Nephron (organoid): ENCODE data around the gene GMPPA.
A peak's percentile ranks its signal among the peaks of the same experiment; 100 is the strongest.

Source experiments
- H3K27ac Mint-ChIP-seq, 3 experiments: 2 replicates each; pipeline ENCODE4 v1.8.0; 2020; ENCODE audit warnings: mixed read lengths in 3 of 3, mild to moderate bottlenecking in 2 of 3, moderate library complexity in 1 of 3
- H3K27me3 Mint-ChIP-seq: 2 replicates; pipeline ENCODE4 v1.8.0; 2021; ENCODE audit warnings: low read depth, mild to moderate bottlenecking, moderate library complexity, mixed read lengths
- H3K36me3 Mint-ChIP-seq: 2 replicates; pipeline ENCODE4 v1.8.0; 2020; ENCODE audit warnings: low read depth, mixed read lengths
- H3K4me1 Mint-ChIP-seq: 2 replicates; pipeline ENCODE4 v1.8.0; 2020; ENCODE audit warnings: mixed read lengths
- H3K4me3 Mint-ChIP-seq, 3 experiments: 2 replicates each; pipeline ENCODE4 v1.8.0; 2020; ENCODE audit warnings: mild to moderate bottlenecking in 3 of 3, mixed read lengths in 3 of 3, moderate library complexity in 2 of 3
- H3K9me3 Mint-ChIP-seq: 2 replicates; pipeline ENCODE4 v1.8.0; 2020; ENCODE audit warnings: mixed read lengths
- TF ChIP-seq, protein P1 (sequence below), 3 experiments: fragments of 200-600 bp; sonication (generic); IDR thresholded peaks; one replicate each; pipeline ENCODE4 v1.5.0; 2021; ENCODE audit warnings: antibody characterized with exemption in 3 of 3; ENCODE audit not compliant: unreplicated experiment in 3 of 3

The GMPPA gene

DNA sequence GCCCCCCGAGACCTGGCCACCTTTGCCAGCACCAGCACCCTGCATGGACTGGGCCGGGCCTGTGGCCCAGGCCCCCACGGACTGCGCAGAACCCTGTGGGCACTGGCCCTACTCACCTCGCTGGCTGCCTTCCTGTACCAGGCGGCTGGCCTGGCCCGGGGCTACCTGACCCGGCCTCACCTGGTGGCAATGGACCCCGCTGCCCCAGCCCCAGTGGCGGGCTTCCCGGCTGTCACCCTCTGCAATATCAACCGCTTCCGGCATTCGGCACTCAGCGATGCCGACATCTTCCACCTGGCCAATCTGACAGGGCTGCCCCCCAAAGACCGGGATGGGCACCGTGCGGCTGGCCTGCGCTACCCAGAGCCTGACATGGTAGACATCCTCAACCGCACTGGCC, 16.1 kb downstream of the GMPPA start:
- H3K27me3 Mint-ChIP-seq: peaks cover 82% of the 10 kb centered on the region
- TF ChIP-seq, protein P1, sequence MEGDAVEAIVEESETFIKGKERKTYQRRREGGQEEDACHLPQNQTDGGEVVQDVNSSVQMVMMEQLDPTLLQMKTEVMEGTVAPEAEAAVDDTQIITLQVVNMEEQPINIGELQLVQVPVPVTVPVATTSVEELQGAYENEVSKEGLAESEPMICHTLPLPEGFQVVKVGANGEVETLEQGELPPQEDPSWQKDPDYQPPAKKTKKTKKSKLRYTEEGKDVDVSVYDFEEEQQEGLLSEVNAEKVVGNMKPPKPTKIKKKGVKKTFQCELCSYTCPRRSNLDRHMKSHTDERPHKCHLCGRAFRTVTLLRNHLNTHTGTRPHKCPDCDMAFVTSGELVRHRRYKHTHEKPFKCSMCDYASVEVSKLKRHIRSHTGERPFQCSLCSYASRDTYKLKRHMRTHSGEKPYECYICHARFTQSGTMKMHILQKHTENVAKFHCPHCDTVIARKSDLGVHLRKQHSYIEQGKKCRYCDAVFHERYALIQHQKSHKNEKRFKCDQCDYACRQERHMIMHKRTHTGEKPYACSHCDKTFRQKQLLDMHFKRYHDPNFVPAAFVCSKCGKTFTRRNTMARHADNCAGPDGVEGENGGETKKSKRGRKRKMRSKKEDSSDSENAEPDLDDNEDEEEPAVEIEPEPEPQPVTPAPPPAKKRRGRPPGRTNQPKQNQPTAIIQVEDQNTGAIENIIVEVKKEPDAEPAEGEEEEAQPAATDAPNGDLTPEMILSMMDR (IDR thresholded peaks at IDR 0.05; ENCODE audit: unreplicated experiment in 3 of 3): no peak

DNA sequence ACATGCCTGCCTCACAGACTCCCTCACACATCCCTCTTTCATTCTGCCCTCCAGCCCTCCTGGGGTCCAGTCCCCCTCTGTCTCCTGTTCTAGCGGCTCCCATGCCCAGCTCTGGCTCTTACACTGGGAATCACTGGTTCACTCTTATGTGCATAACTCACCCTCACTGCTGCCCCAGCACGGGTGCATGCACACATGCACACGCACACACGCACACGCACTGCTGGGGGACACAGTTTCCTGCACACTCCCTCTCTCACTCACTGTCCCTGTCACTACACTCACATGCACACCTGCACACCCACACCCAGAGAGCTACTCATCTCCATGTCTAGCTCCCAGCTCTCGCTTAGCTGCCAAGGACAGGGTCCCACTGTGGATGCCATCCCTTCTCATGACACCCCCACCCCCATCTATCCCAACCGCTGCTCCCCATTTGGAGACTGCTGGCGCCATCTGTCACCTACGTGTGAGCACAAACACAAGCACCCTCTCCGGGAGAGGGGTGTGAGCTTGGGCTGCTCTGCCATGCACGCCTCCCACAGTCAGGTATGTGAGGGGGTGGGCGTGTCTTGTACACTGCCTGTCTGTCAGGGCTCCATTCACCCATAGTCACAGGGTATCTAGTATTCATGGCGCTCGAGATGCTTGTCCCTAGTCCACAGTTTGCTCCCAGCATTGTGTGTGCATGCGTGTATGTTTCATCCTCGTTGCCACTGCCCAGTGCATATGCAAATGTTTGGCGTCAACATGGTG, 17.4 kb downstream of the GMPPA start:
- H3K27me3 Mint-ChIP-seq: peaks cover 70% of the 10 kb centered on the region
- TF ChIP-seq, protein P1 (IDR thresholded peaks at IDR 0.05; ENCODE audit: unreplicated experiment in 3 of 3): no peak
- H3K27ac Mint-ChIP-seq: no peak overlapping the region
- H3K9me3 Mint-ChIP-seq: no peaks in the 10 kb centered on the region
- peaks cover 71% of the 10 kb centered on the region for H3K4me1 Mint-ChIP-seq
- no peaks in the 10 kb centered on the region for H3K36me3 Mint-ChIP-seq
- peak overlapping the region in 2 of 3 experiments; percentile 1 to 47 for H3K4me3 Mint-ChIP-seq

More for the DNA sequence above, 16.1 kb downstream of the GMPPA start:
- H3K4me3 Mint-ChIP-seq: peak overlapping the region; percentile 45 to 50 (median 45)
- H3K9me3 Mint-ChIP-seq: no peaks in the 10 kb centered on the region
- no peaks in the 10 kb centered on the region for H3K36me3 Mint-ChIP-seq
- H3K27ac Mint-ChIP-seq: no peak overlapping the region
- peaks cover 71% of the 10 kb centered on the region for H3K4me1 Mint-ChIP-seq

DNA sequence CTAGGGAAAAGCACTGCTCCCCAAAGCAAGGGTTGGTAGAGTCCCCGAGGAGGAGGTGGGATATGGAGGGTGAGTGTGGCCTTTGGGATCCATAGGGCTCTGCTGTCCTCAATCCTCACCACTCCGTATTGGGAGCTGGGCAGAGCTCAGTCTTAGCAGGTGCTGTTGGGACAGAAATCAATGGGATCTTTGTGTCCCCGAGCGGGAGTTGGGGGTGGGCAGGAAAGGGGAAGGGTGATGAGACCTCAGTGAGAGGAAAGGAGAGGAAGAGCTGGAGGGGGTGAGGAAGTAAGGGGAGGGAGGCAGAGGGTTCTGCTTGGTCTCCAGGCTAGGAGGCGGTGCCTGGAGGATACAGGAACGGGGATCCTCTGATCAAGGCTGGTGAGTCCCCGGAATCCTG, 18.2 kb downstream of the GMPPA start:
- peaks cover 78% of the 10 kb centered on the region for H3K4me1 Mint-ChIP-seq
- H3K27ac Mint-ChIP-seq: no peak overlapping the region
- H3K9me3 Mint-ChIP-seq: no peaks in the 10 kb centered on the region
- no peaks in the 10 kb centered on the region for H3K36me3 Mint-ChIP-seq
- TF ChIP-seq, protein P1 (IDR thresholded peaks at IDR 0.05; ENCODE audit: unreplicated experiment in 3 of 3): no peak
- H3K27me3 Mint-ChIP-seq: peaks cover 62% of the 10 kb centered on the region
- peak overlapping the region in 1 of 3 experiments; percentile 47 for H3K4me3 Mint-ChIP-seq

DNA sequence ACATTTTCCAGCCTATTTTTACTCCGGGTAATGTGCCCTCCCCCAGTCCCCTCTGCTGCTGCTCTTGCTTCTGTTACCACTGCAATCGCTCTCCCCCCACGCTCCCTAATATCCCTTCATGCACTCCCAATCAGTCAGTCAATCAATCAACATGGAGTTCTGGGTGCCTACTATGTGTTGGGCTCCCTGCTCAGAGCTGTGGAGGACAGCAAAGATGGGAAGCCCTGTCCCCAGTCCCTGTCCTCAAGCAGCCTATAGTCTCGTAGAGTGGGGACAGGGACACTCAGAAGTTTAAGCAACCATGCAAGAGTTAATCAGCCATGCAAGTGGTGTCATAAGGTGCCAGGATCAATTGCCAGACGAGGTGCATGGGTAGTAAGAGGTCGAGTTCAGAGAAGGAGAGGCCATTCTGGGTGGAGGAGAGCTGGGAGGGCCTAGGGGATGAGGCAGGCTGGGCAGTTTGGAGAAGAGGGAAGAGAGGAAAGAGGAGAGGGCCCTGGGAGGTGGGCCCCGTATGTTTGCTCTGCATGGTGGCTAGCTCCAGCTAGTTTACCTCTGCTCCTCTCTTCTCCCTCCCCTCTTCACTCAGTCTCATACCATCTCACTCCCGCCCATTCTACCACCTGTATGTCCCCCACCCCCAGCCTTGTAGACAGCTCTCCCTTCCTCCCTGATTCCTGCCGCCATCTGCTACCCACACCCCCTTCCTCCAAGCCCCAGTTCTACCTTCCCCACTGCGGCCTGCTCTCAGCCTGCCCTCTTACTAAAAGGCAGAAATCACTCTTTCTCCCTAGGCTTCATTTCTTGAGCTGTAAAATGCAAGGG, 19.5 kb downstream of the GMPPA start:
- Mint-ChIP-seq H3K27ac (peak overlapping the region; percentile 21 to 37 (median 36)), H3K9me3 (no peaks in the 10 kb centered on the region), H3K27me3 (peaks cover 53% of the 10 kb centered on the region), H3K36me3 (no peaks in the 10 kb centered on the region), H3K4me3 (peak overlapping the region in 2 of 3 experiments; percentile 6 to 18), H3K4me1 (peaks cover 76% of the 10 kb centered on the region)
- TF ChIP-seq, protein P1 (IDR thresholded peaks at IDR 0.05; ENCODE audit: unreplicated experiment in 3 of 3): no peak

DNA sequence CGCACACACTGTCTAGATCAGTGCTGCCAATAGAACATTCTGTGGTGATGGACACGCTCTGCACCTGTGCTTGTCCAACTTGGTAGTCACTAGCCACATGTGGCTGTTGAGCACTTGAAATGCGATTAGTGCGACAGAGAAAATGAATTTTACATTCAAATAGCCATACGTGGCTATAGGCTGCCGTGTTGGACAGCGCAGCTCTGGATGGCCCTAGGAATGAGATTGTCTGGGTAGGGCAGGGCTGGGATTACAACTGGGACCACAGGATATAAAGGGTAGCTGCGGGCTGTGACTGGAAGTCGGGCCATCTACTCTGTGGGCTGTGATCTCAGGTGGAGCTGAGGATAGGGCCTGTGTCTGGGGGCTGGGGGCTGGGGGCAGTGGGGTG, 20.8 kb downstream of the GMPPA start:
- peaks cover 68% of the 10 kb centered on the region for H3K4me1 Mint-ChIP-seq
- H3K27me3 Mint-ChIP-seq: peaks cover 43% of the 10 kb centered on the region
- H3K36me3 Mint-ChIP-seq: no peaks in the 10 kb centered on the region
- no peaks in the 10 kb centered on the region for H3K9me3 Mint-ChIP-seq
- TF ChIP-seq, protein P1 (IDR thresholded peaks at IDR 0.05; ENCODE audit: unreplicated experiment in 3 of 3): no peak
- peak overlapping the region in 1 of 3 experiments; percentile 6 for H3K27ac Mint-ChIP-seq
- H3K4me3 Mint-ChIP-seq: peak overlapping the region in 1 of 3 experiments; percentile 0
